ENCODE results near the gene RAD51B. TPM values are rescaled to one million over a fixed set of nuclear protein-coding genes. Genes with fewer than 3 reads are reported as not detected.

RAD51B gene
- total RNA-seq, 1 experiment from 2014 or later: 8.5 TPM

GRCh38 chr14:68368850-68369249 lies 549.3 kb downstream of the RAD51B start:
- no peak overlapping the region for H3K4me3 ChIP-seq (ENCODE audit: low read depth in 2 of 2, low read length in 2 of 2)
- H3K9me3 ChIP-seq (ENCODE audit: control insufficient read depth, insufficient read depth, low read depth, low read length): no peaks in the 10 kb centered on the region
- BruUV-seq (replicated peaks): no TSS peak
- intact Hi-C loops (cut with micrococcal nuclease; ENCODE audit: unreplicated experiment) (no loop called here), in situ Hi-C loops (cut with HindIII; ENCODE audit: low pct_unique_long_range_greater_than_20kb, low sequenced_read_pairs) (no loop called here)
- DNase-seq (ENCODE audit: low read depth, low spot score) (no peak), ATAC-seq (no peak)
- no peaks in the 10 kb centered on the region for H3K36me3 ChIP-seq (ENCODE audit: control insufficient read depth, insufficient read depth, low read length)
- H3K27me3 ChIP-seq (ENCODE audit: control insufficient read depth, insufficient read depth, low read length): no peaks in the 10 kb centered on the region
- CTCF ChIA-PET: no interaction called here
- H3K4me1 ChIP-seq (ENCODE audit: control insufficient read depth, insufficient read depth, low read length): no peaks in the 10 kb centered on the region; the same call in none of the 2 replicates
- no peak overlapping the region; the same call in 1 of the 2 replicates for H3K27ac ChIP-seq (ENCODE audit: low read length)
- POLR2A ChIA-PET: no interaction called here
- TF ChIP-seq TCF7L2 (IDR thresholded peaks at IDR 0.05; ENCODE audit: low read depth, low read length) (no peak), SIN3A (IDR thresholded peaks at IDR 0.05; ENCODE audit: borderline replicate concordance, insufficient read depth, low read depth, low read length) (no peak), POLR2AphosphoS5 (IDR thresholded peaks at IDR 0.05; ENCODE audit: low read depth, low read length) (no peak), CTCF (IDR thresholded peaks at IDR 0.05) (no peak)
- TF ChIP-seq, protein P1, sequence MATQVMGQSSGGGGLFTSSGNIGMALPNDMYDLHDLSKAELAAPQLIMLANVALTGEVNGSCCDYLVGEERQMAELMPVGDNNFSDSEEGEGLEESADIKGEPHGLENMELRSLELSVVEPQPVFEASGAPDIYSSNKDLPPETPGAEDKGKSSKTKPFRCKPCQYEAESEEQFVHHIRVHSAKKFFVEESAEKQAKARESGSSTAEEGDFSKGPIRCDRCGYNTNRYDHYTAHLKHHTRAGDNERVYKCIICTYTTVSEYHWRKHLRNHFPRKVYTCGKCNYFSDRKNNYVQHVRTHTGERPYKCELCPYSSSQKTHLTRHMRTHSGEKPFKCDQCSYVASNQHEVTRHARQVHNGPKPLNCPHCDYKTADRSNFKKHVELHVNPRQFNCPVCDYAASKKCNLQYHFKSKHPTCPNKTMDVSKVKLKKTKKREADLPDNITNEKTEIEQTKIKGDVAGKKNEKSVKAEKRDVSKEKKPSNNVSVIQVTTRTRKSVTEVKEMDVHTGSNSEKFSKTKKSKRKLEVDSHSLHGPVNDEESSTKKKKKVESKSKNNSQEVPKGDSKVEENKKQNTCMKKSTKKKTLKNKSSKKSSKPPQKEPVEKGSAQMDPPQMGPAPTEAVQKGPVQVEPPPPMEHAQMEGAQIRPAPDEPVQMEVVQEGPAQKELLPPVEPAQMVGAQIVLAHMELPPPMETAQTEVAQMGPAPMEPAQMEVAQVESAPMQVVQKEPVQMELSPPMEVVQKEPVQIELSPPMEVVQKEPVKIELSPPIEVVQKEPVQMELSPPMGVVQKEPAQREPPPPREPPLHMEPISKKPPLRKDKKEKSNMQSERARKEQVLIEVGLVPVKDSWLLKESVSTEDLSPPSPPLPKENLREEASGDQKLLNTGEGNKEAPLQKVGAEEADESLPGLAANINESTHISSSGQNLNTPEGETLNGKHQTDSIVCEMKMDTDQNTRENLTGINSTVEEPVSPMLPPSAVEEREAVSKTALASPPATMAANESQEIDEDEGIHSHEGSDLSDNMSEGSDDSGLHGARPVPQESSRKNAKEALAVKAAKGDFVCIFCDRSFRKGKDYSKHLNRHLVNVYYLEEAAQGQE (IDR thresholded peaks at IDR 0.05; ENCODE audit: insufficient read depth in 1 of 2, low read depth in 2 of 2, low read length in 1 of 2): no peak

- CTCF ChIA-PET: no interaction called here
- intact Hi-C loops (cut with micrococcal nuclease; ENCODE audit: unreplicated experiment): no loop called here
- TF ChIP-seq POLR2AphosphoS5 (IDR thresholded peaks at IDR 0.05; ENCODE audit: low read depth, low read length) (no peak), CTCF (IDR thresholded peaks at IDR 0.05) (no peak)
Measured at GRCh38 chr14:68369281-68370056, 549.9 kb downstream of the RAD51B start.

More at GRCh38 chr14:68369281-68370056, 549.9 kb downstream of the RAD51B start:
- in situ Hi-C loops (cut with HindIII; ENCODE audit: low pct_unique_long_range_greater_than_20kb, low sequenced_read_pairs): no loop called here
- DNase-seq (ENCODE audit: low read depth, low spot score): no peak
- no peak for ATAC-seq
- H3K36me3 ChIP-seq (ENCODE audit: control insufficient read depth, insufficient read depth, low read length): no peaks in the 10 kb centered on the region
- H3K4me3 ChIP-seq (ENCODE audit: low read depth in 2 of 2, low read length in 2 of 2): no peak overlapping the region
- H3K9me3 ChIP-seq (ENCODE audit: control insufficient read depth, insufficient read depth, low read depth, low read length): no peaks in the 10 kb centered on the region
- no peak overlapping the region for H3K27ac ChIP-seq (ENCODE audit: low read length)
- peaks cover 3% of the 10 kb centered on the region for H3K4me1 ChIP-seq (ENCODE audit: control insufficient read depth, insufficient read depth, low read length)
- no TSS peak for BruUV-seq (replicated peaks)
- POLR2A ChIA-PET: no interaction called here
- H3K27me3 ChIP-seq (ENCODE audit: control insufficient read depth, insufficient read depth, low read length): no peaks in the 10 kb centered on the region
